Measurements from ENCODE around the gene ADAMTSL1.

DNA sequence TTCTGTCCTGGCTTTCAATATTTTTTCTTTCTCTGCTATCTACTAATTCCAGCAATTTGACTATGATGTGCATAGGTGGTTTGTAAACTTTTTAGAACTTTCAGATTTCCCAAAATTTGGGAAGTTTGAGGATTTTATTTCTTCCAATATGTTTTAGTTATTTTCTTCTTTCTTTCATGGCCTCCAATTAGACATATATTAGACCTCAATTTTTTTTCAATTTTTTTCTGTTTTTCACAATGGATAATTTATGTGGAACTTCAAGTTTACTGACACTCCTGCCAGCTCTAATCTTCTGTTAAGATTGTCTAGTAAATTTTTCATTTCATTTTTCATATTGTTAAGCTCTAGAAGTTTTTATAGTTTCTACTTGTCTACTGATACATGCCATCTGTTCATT lies 395.8 kb downstream of the ADAMTSL1 start:
- TF ChIP-seq NCOR1 (IDR thresholded peaks at IDR 0.05; ENCODE audit: borderline replicate concordance, low read length) (no peak), ZNF629 (CRISPR knock-in tag; conservative IDR thresholded peaks at IDR 0.05) (no peak), POLR2AphosphoS5 (IDR thresholded peaks at IDR 0.05; ENCODE audit: low read depth, low read length) (no peak), EP300 (IDR thresholded peaks at IDR 0.05; ENCODE audit: low read depth in 2 of 2, low read length in 2 of 2) (no peak), EP300 (CRISPR knock-in tag; IDR thresholded peaks at IDR 0.05; ENCODE audit: borderline replicate concordance) (no peak), HCFC1 (IDR thresholded peaks at IDR 0.05; ENCODE audit: low read depth, low read length) (no peak), IRF2 (CRISPR knock-in tag; IDR thresholded peaks at IDR 0.05) (no peak), SETDB1 (CRISPR knock-in tag; IDR thresholded peaks at IDR 0.05; ENCODE audit: borderline replicate concordance) (no peak)
- TF ChIP-seq, protein P1, sequence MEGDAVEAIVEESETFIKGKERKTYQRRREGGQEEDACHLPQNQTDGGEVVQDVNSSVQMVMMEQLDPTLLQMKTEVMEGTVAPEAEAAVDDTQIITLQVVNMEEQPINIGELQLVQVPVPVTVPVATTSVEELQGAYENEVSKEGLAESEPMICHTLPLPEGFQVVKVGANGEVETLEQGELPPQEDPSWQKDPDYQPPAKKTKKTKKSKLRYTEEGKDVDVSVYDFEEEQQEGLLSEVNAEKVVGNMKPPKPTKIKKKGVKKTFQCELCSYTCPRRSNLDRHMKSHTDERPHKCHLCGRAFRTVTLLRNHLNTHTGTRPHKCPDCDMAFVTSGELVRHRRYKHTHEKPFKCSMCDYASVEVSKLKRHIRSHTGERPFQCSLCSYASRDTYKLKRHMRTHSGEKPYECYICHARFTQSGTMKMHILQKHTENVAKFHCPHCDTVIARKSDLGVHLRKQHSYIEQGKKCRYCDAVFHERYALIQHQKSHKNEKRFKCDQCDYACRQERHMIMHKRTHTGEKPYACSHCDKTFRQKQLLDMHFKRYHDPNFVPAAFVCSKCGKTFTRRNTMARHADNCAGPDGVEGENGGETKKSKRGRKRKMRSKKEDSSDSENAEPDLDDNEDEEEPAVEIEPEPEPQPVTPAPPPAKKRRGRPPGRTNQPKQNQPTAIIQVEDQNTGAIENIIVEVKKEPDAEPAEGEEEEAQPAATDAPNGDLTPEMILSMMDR (CRISPR knock-in tag; IDR thresholded peaks at IDR 0.05), result no peak
- TF ChIP-seq, protein P2, sequence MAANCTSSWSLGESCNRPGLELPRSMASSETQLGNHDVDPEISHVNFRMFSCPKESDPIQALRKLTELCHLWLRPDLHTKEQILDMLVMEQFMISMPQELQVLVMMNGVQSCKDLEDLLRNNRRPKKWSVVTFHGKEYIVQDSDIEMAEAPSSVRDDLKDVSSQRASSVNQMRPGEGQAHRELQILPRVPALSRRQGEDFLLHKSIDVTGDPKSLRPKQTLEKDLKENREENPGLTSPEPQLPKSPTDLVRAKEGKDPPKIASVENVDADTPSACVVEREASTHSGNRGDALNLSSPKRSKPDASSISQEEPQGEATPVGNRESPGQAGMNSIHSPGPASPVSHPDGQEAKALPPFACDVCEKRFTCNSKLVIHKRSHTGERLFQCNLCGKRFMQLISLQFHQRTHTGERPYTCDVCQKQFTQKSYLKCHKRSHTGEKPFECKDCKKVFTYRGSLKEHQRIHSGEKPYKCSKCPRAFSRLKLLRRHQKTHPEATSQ (CRISPR knock-in tag; IDR thresholded peaks at IDR 0.05; ENCODE audit: borderline replicate concordance), result no peak

Data from HepG2 (cell line).